ENCODE measurements around the gene LRRC63. TPM values are rescaled to one million over a fixed set of nuclear protein-coding genes. Genes with fewer than 3 reads are reported as not detected.

The LRRC63 gene
- total and polyA plus RNA-seq, 2 of the 4 experiments (the other 2 are of a cell fraction), result not detected

GRCh38 chr13:46178821-46179220 lies 32.9 kb upstream of the LRRC63 start:
- dilution Hi-C loops (cut with HindIII; ENCODE audit: low sequenced_read_pairs, unreplicated experiment), result no loop called here

More at GRCh38 chr13:46178821-46179220, 32.9 kb upstream of the LRRC63 start:
- ChIA-PET POLR2A (ENCODE audit: unreplicated experiment) (no interaction called here), CTCF (interaction anchor here (1.4 kb wide), 1 partner anchor 18 kb away, joined by 4 read pairs; no protein-coding TSS in a partner anchor)
- no peak overlapping the region for H3K14ac ChIP-seq (replicated peaks; ENCODE audit: low read depth, low read length)
- TF ChIP-seq NFE2L2 (IDR thresholded peaks at IDR 0.05; ENCODE audit: low read depth, low read length) (no peak), SMC3 (IDR thresholded peaks at IDR 0.05; ENCODE audit: low read depth, low read length) (no peak), RCOR1 (IDR thresholded peaks at IDR 0.05; ENCODE audit: insufficient replicate concordance, low read length) (no peak), RAD21 (IDR thresholded peaks at IDR 0.05; ENCODE audit: low read length) (no peak), BHLHE40 (IDR thresholded peaks at IDR 0.05; ENCODE audit: low read depth, low read length) (no peak), MAFK (IDR thresholded peaks at IDR 0.05; ENCODE audit: low read depth, low read length) (no peak), CEBPB (IDR thresholded peaks at IDR 0.05; ENCODE audit: low read depth, low read length) (no peak), ELK1 (IDR thresholded peaks at IDR 0.05; ENCODE audit: borderline replicate concordance, low read depth, low read length) (no peak), MXI1 (IDR thresholded peaks at IDR 0.05; ENCODE audit: borderline replicate concordance, low read depth, low read length) (no peak), CTCF (conservative IDR thresholded peaks at IDR 0.05; ENCODE audit: low read depth, low read length) (no peak), FOS (IDR thresholded peaks at IDR 0.05; ENCODE audit: low read depth, low read length) (no peak), USF2 (IDR thresholded peaks at IDR 0.05; ENCODE audit: low read depth, low read length) (no peak), MAZ (IDR thresholded peaks at IDR 0.05; ENCODE audit: borderline replicate concordance, low read depth, low read length) (no peak), POLR2A (IDR thresholded peaks at IDR 0.05; ENCODE audit: low read depth, low read length) (no peak), RFX5 (IDR thresholded peaks at IDR 0.05; ENCODE audit: low read depth, low read length) (no peak), CHD1 (IDR thresholded peaks at IDR 0.05; ENCODE audit: low read depth, low read length) (no peak)
- H3K9me3 ChIP-seq (ENCODE audit: control insufficient read depth, insufficient read depth, low read length), result no peaks in the 10 kb centered on the region
- no peaks in the 10 kb centered on the region for H3K36me3 ChIP-seq (ENCODE audit: control insufficient read depth, insufficient read depth, low read length)
- H3K4me1 ChIP-seq (ENCODE audit: control insufficient read depth, insufficient read depth, low read length), result no peaks in the 10 kb centered on the region
- H3K18ac ChIP-seq (ENCODE audit: low read depth, low read length), result no peak overlapping the region
- no peaks in the 10 kb centered on the region for H4K20me1 ChIP-seq (ENCODE audit: insufficient read depth, low read length)
- no peak overlapping the region for H3K27ac ChIP-seq (ENCODE audit: insufficient read depth, low read length)
- no TSS peak for BruUV-seq (replicated peaks)
- no peak overlapping the region for H2AK5ac ChIP-seq (ENCODE audit: low read depth, low read length)
- H3K27me3 ChIP-seq (ENCODE audit: control insufficient read depth, insufficient read depth, low read length), result peaks cover 2% of the 10 kb centered on the region; the same call in 1 of the 2 replicates
- ATAC-seq (ENCODE audit: low read depth) (no peak), DNase-seq (no peak)
- H3K4ac ChIP-seq (ENCODE audit: low read depth, low read length), result no peak overlapping the region
- no peak overlapping the region for H3K9ac ChIP-seq (ENCODE audit: low read depth, low read length)
- intact Hi-C loops (cut with micrococcal nuclease), result no loop called here
- H3K79me1 ChIP-seq (ENCODE audit: low read depth in 1 of 2, low read length in 2 of 2), result no peaks in the 10 kb centered on the region
- no peak overlapping the region for H3K4me3 ChIP-seq (ENCODE audit: insufficient read depth, low read depth, low read length)
- no peak overlapping the region for H3K4me2 ChIP-seq (ENCODE audit: low read depth, low read length)
- no peak overlapping the region for H4K5ac ChIP-seq (ENCODE audit: low read depth, low read length)
- no peak overlapping the region for H2AFZ ChIP-seq (replicated peaks; ENCODE audit: low read length, poor library complexity)
- in situ Hi-C loops (cut with MboI; ENCODE audit: low sequenced_read_pairs), result no loop called here
- no peak overlapping the region for H4K8ac ChIP-seq (ENCODE audit: low read depth in 2 of 2, low read length in 2 of 2)
- H3K9me1 ChIP-seq (ENCODE audit: insufficient read depth, low read length), result no peaks in the 10 kb centered on the region
- H3K23ac ChIP-seq (ENCODE audit: low read depth, low read length), result no peak overlapping the region
- no peak overlapping the region for H4K91ac ChIP-seq (ENCODE audit: insufficient read depth, low read depth, low read length)
- H2BK120ac ChIP-seq (ENCODE audit: low read depth, low read length), result no peak overlapping the region
- H2BK20ac ChIP-seq (ENCODE audit: low read depth, low read length), result no peak overlapping the region
- H2BK15ac ChIP-seq (ENCODE audit: low read depth, low read length), result no peak overlapping the region
- H3K56ac ChIP-seq (ENCODE audit: extremely low read depth, insufficient read depth, low read length), result no peak overlapping the region
- H2BK5ac ChIP-seq (ENCODE audit: low read depth, low read length, poor library complexity, severe bottlenecking), result no peak overlapping the region
- no peak overlapping the region for H2AK9ac ChIP-seq (replicated peaks; ENCODE audit: low read depth, low read length, poor library complexity)
